Prostate gland (tissue), 2 donors: ENCODE measurements around the gene WBP1.

Experiments used
- CTCF ChIP-seq, 4 experiments: fragments of 200-600 bp in 2 of 4; fragments of 450-650 bp in 2 of 4; sonication (generic) in 2 of 4; IDR thresholded peaks; 1 replicate in 3 of 4; 2 replicates in 1 of 4; pipeline ENCODE4 v1.5.1; 2016 to 2019; ENCODE audit warnings: antibody characterized with exemption in 4 of 4, mild to moderate bottlenecking in 2 of 4, moderate library complexity in 2 of 4
- POLR2A ChIP-seq: fragments of 450-650 bp; IDR thresholded peaks from one replicate; pipeline ENCODE4 v1.6.1; 2016; ENCODE audit warnings: antibody characterized with exemption, mild to moderate bottlenecking
- POLR2AphosphoS5 ChIP-seq: sonication (generic); formaldehyde crosslinking; IDR thresholded peaks from one replicate; pipeline ENCODE4 v1.6.1; 2017; ENCODE audit warnings: antibody characterized with exemption

DNA sequence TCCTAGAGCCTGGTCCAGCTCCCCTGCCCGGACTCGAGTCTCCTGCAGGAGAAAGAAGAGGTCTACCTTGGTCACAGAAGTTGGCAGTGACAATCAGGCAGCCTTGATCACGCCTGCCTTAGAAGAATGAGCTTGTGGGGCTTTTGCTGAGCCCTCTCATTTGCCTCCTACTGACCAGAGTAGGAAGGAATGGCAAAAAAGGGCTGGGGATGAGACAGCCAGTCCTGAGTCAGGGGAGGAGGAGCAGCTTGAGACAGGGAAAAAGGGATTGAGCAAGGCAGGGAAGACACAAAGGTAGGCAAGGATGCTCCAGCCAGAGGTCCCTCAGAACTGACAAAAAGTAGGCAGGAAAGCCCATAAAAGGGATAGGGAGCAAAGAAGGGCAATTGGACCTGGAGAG lies 30.7 kb upstream of the WBP1 start:
- no peak for TF ChIP-seq CTCF (IDR thresholded peaks at IDR 0.05)
- no peak for TF ChIP-seq POLR2AphosphoS5
- no peak for TF ChIP-seq POLR2A
